K562 (cell line): ENCODE results near the gene KIF3B. TPM values are rescaled to one million over a fixed set of nuclear protein-coding genes. Genes with fewer than 3 reads are reported as not detected.
"Not testable (repeated sequence)": the region's sequence is repeated elsewhere in the genome, so short reads cannot be mapped to it uniquely, and the experiment has no call there.

Experiments used
- ATAC-seq: fragments of 200-7000 bp; cut with Tn5 transposase; 3 replicates; pipeline ENCODE4 v1.9.1; 2020; ENCODE audit warnings: moderate library complexity
- BruUV-seq: library from RNA; stranded (reverse); fragments of 400-500 nt; replicated peaks from 2 replicates; lab custom pipeline; 2021; lab: Mats Ljungman, UMichigan
- CTCF ChIA-PET: fragments of 300-600 bp; formaldehyde crosslinking; extraction: SDS; loops from one replicate; lab custom pipeline; 2021; ENCODE audit warnings: low intra/inter-chr PET ratio; lab: Yijun Ruan, JAX
- POLR2A ChIA-PET: fragments of 300-600, 350-650 bp; sonication (Branson Sonifier 250); formaldehyde crosslinking; extraction: SDS; loops from one replicate; lab custom pipeline; 2021; ENCODE audit warnings: antibody characterized with exemption, inconsistent platforms; lab: Yijun Ruan, JAX
- DNase-seq, 4 experiments: peaks; one replicate each; pipeline versions ENCODE4 v3.0.0 to v3.0.0-alpha.2; 2011 to 2018; ENCODE audit warnings: low spot score in 3 of 4, mixed read lengths in 3 of 4; ENCODE audit errors: extremely low read depth in 1 of 4
- FAIRE-seq: peaks from 2 replicates; lab custom pipeline; 2011; peaks lifted over from hg19 to GRCh38; lab: Jason Lieb, UNC
- H2AFZ ChIP-seq: 2 replicates; pipeline ENCODE4 v1.6.0; 2011; ENCODE audit warnings: low read depth, low read length, control low read depth, inconsistent platforms
- H3K27ac ChIP-seq: fragments of 200-600 bp; 3 replicates; pipeline ENCODE4 v1.8.0; 2011; ENCODE audit warnings: low read depth, mild to moderate bottlenecking, control low read depth, inconsistent platforms, low read length, moderate library complexity, mixed read lengths; ENCODE audit errors: extremely low read depth
- H3K27me3 ChIP-seq, 2 experiments: fragments of 300-600 bp in 1 of 2; 2 replicates in 1 of 2; 3 replicates in 1 of 2; pipeline versions ENCODE4 v1.6.0 to v1.8.0; 2011; ENCODE audit warnings: inconsistent platforms in 2 of 2, low read length in 2 of 2, mild to moderate bottlenecking in 1 of 2, mixed read lengths in 1 of 2, moderate library complexity in 1 of 2; ENCODE audit not compliant: control insufficient read depth in 2 of 2, insufficient read depth in 2 of 2
- H3K36me3 ChIP-seq: fragments of 300-600 bp; 3 replicates; pipeline ENCODE4 v1.8.0; 2011; ENCODE audit warnings: mild to moderate bottlenecking, low read length, inconsistent platforms; ENCODE audit not compliant: control insufficient read depth, insufficient read depth
- H3K4me1 ChIP-seq, 2 experiments: fragments of 200-600 bp in 1 of 2; replicated peaks in 1 of 2; 2 replicates in 1 of 2; 3 replicates in 1 of 2; pipeline versions ENCODE4 v1.5.1 to v1.8.0; 2011; ENCODE audit warnings: inconsistent platforms in 2 of 2, low read length in 2 of 2, mild to moderate bottlenecking in 1 of 2, mixed read lengths in 1 of 2, moderate library complexity in 1 of 2; ENCODE audit not compliant: control insufficient read depth in 2 of 2, insufficient read depth in 2 of 2
- H3K4me2 ChIP-seq: 2 replicates; pipeline ENCODE4 v1.6.1; 2011; ENCODE audit warnings: low read length, control low read depth, inconsistent platforms, mixed read lengths; ENCODE audit not compliant: insufficient read depth
- H3K4me3 ChIP-seq: fragments of 200-600 bp; sonication (generic), shearing (Covaris generic); 2 replicates; pipeline ENCODE4 v1.5.1; 2016; ENCODE audit warnings: control low read depth, inconsistent platforms
- H3K79me2 ChIP-seq: fragments of 200-600 bp; 3 replicates; pipeline ENCODE4 v1.8.0; 2011; ENCODE audit warnings: low read length, inconsistent platforms; ENCODE audit not compliant: control insufficient read depth, insufficient read depth
- H3K9ac ChIP-seq, 2 experiments: 2 replicates each; pipeline versions ENCODE4 v1.6.0 to v1.6.1; 2011; ENCODE audit warnings: low read depth in 2 of 2, low read length in 2 of 2, control low read depth in 1 of 2, inconsistent platforms in 1 of 2, mild to moderate bottlenecking in 1 of 2, mixed read lengths in 1 of 2; ENCODE audit not compliant: insufficient read depth in 1 of 2
- H3K9me1 ChIP-seq: one replicate; pipeline ENCODE4 v1.6.0; 2011; ENCODE audit warnings: inconsistent platforms, mild to moderate bottlenecking, low read length, moderate library complexity; ENCODE audit not compliant: control insufficient read depth, insufficient read depth
- H3K9me3 ChIP-seq: replicated peaks from 2 replicates; pipeline ENCODE4 v1.5.1; 2011; ENCODE audit warnings: low read depth, low read length, inconsistent platforms; ENCODE audit not compliant: control insufficient read depth, insufficient read depth
- H4K20me1 ChIP-seq: replicated peaks from 2 replicates; pipeline ENCODE4 v1.6.1; 2011; ENCODE audit warnings: low read length, inconsistent platforms, mixed read lengths; ENCODE audit not compliant: control insufficient read depth, insufficient read depth
- DMBX1 ChIP-seq: fragments of 250-450 bp; sonication (Bioruptor Pico); IDR thresholded peaks from 2 replicates; pipeline ENCODE4 v1.8.0; 2022; ENCODE audit warnings: inconsistent platforms, mild to moderate bottlenecking, moderate library complexity, borderline replicate concordance
- E2F4 ChIP-seq: sonication (generic); formaldehyde crosslinking; IDR thresholded peaks from 2 replicates; pipeline ENCODE4 v1.8.0; 2022; ENCODE audit warnings: mild to moderate bottlenecking, low read depth, missing genetic modification reagents
- EGR1 ChIP-seq: fragments of 450-650 bp; conservative IDR thresholded peaks from 2 replicates; pipeline ENCODE4 v1.6.1; 2017; ENCODE audit warnings: mild to moderate bottlenecking
- ETS2 ChIP-seq: IDR thresholded peaks from 2 replicates; pipeline ENCODE4 v1.6.1; 2016; ENCODE audit warnings: borderline replicate concordance, missing genetic modification characterization, mild to moderate bottlenecking, moderate library complexity, missing compliant biosample characterization; ENCODE audit not compliant: poor library complexity, severe bottlenecking
- FOXJ3 ChIP-seq: sonication (generic); formaldehyde crosslinking; IDR thresholded peaks from 2 replicates; pipeline ENCODE4 v1.4.0; 2020; ENCODE audit warnings: mild to moderate bottlenecking, missing genetic modification reagents
- MECOM ChIP-seq: fragments of 250-450 bp; sonication (Bioruptor Pico); IDR thresholded peaks from 2 replicates; pipeline ENCODE4 v1.8.0; 2022; ENCODE audit warnings: inconsistent platforms
- MEF2D ChIP-seq: conservative IDR thresholded peaks from 2 replicates; pipeline ENCODE4 v1.6.1; 2016; ENCODE audit warnings: low read depth, missing genetic modification characterization, missing compliant biosample characterization
- MTA3 ChIP-seq: fragments of 450-650 bp; formaldehyde crosslinking; IDR thresholded peaks from 2 replicates; pipeline ENCODE4 v1.6.1; 2017; ENCODE audit warnings: mild to moderate bottlenecking, borderline replicate concordance
- RNF2 ChIP-seq: sonication (generic); IDR thresholded peaks from 2 replicates; pipeline ENCODE4 v1.6.1; 2016
- SRF ChIP-seq, 2 experiments: fragments of 250-450, 450-650 bp in 1 of 2; sonication (Bioruptor Pico) in 1 of 2; sonication (generic) in 1 of 2; formaldehyde crosslinking; IDR thresholded peaks; 2 replicates each; pipeline versions ENCODE4 v1.5.0 to v1.5.1; 2020 to 2022; ENCODE audit warnings: mild to moderate bottlenecking in 1 of 2, missing genetic modification reagents in 1 of 2
- SRSF3 ChIP-seq: fragments of 200-400 bp; formaldehyde crosslinking; IDR thresholded peaks from 2 replicates; pipeline ENCODE4 v1.6.1; 2016; ENCODE audit warnings: mild to moderate bottlenecking, low read length, moderate library complexity; ENCODE audit not compliant: insufficient read depth
- ZNF347 ChIP-seq: fragments of 450-650 bp; formaldehyde crosslinking; IDR thresholded peaks from 2 replicates; pipeline ENCODE4 v1.4.0; 2020; ENCODE audit warnings: low read depth, mild to moderate bottlenecking, moderate library complexity
- WGBS: fragments of 100-300 bp; shearing (Covaris generic); methylation state at CpG from one replicate; pipeline ENCODE4 v1.1.6; 2016; ENCODE audit warnings: low coverage, mixed read lengths; ENCODE audit not compliant: insufficient coverage; ENCODE audit errors: missing lambda C conversion rate; 5-methylcytosine and 5-hydroxymethylcytosine counted together
- in situ Hi-C: fragments of 300-500 bp; cut with MboI; formaldehyde crosslinking; loops from 4 replicates; pipeline ENCODE4 v1.15.0; 2018; ENCODE audit warnings: inconsistent platforms, mixed read lengths
- intact Hi-C: fragments of 100-400 bp; cut with micrococcal nuclease; formaldehyde crosslinking; loops from 2 replicates; pipeline ENCODE4 v1.14.2; 2022
- polyA plus RNA-seq, 8 experiments: library from polyadenylated mRNA; depleted of rRNA in 4 of 8; stranded (reverse) in 5 of 8; unstranded in 3 of 8; fragments of >200 nt; fragmentation: Nextera tagmentation in 2 of 8; fragmentation: Illumina TruSeq in 1 of 8; extraction: Ambion mirVana in 2 of 8; extraction: Trizol in 1 of 8; gene quantifications; 2 replicates each; pipeline versions ENCODE4 v1.2.1 to v1.2.3, GENCODE V29; 2011 to 2014; ENCODE audit warnings: inconsistent platforms in 1 of 8, missing spikeins in 1 of 8
- total RNA-seq, 7 experiments: library from RNA; depleted of rRNA in 6 of 7; stranded (reverse); fragments of >200 nt in 6 of 7; fragmentation: Illumina TruSeq in 2 of 7; extraction: Trizol in 2 of 7; gene quantifications; 2 replicates each; pipeline versions ENCODE4 v1.2.1 to v1.2.3, GENCODE V29; 2011 to 2021; ENCODE audit warnings: low replicate concordance in 1 of 7

The KIF3B gene
- total and polyA plus RNA-seq, 9 of the 15 experiments (the other 6 are each of a cell fraction or from before 2014, with no cell fraction given) = 2.9 to 12.3 (median 8.6) TPM

GRCh38 chr20:32246208-32246607, 31.2 kb upstream of the KIF3B start:
- in situ Hi-C loops, intact Hi-C loops, H3K36me3 ChIP-seq, H2AFZ ChIP-seq, H3K4me1 ChIP-seq, H3K4me3 ChIP-seq, ATAC-seq, H3K9me3 ChIP-seq, H3K9me1 ChIP-seq, H3K27me3 ChIP-seq, CTCF ChIA-PET, DNase-seq, FAIRE-seq, H3K4me2 ChIP-seq, H3K27ac ChIP-seq, BruUV-seq, H3K9ac ChIP-seq, H3K79me2 ChIP-seq, H4K20me1 ChIP-seq: not testable (repeated sequence)
- POLR2A ChIA-PET = interaction anchor here (0.7 kb wide), 1 partner anchor 61 kb away, joined by 3 read pairs; no protein-coding TSS in a partner anchor
- 45% methylated on average over 5 of the region's 5 CpGs for WGBS

GRCh38 chr20:32248043-32248442, 29.4 kb upstream of the KIF3B start:
- H3K4me1 ChIP-seq = no peaks in the 10 kb centered on the region; a peak in 1 of 5 replicates
- H4K20me1 ChIP-seq = no peaks in the 10 kb centered on the region
- H3K9me3 ChIP-seq = no peaks in the 10 kb centered on the region
- no peak overlapping the region; the same call in 1 of the 2 replicates for H2AFZ ChIP-seq
- no peak overlapping the region for H3K4me2 ChIP-seq
- H3K79me2 ChIP-seq = no peaks in the 10 kb centered on the region
- peaks cover 7 to 12% of the 10 kb centered on the region in 2 experiments; a peak in 2 of 5 replicates for H3K27me3 ChIP-seq
- intact Hi-C loops = no loop called here
- 39% methylated on average over 5 of the region's 5 CpGs for WGBS
- no peaks in the 10 kb centered on the region for H3K9me1 ChIP-seq
- DNase-seq (no peak), FAIRE-seq (no peak)
- TF ChIP-seq EGR1 (no peak), SRSF3 (no peak), DMBX1 (CRISPR knock-in tag) (no peak), FOXJ3 (CRISPR knock-in tag) (no peak), MEF2D (tag) (no peak), ZNF347 (CRISPR knock-in tag) (no peak), MTA3 (no peak), ETS2 (tag) (no peak), RNF2 (no peak), E2F4 (CRISPR knock-in tag) (no peak), MECOM (CRISPR knock-in tag) (no peak), SRF (CRISPR knock-in tag; IDR thresholded peaks at IDR 0.05) (no peak)
- TF ChIP-seq, all 486 proteins: peak for 0
- ChIA-PET POLR2A (no interaction called here), CTCF (interaction anchor here (0.6 kb wide), 1 partner anchor 274 kb away, joined by 3 read pairs; no protein-coding TSS in a partner anchor)
- Histone ChIP-seq H3K27ac (no peak overlapping the region), H3K9ac (peak overlapping the region in 1 of 2 experiments; percentile 56; a peak in 1 of 4 replicates), H3K36me3 (no peaks in the 10 kb centered on the region), H3K4me3 (no peak overlapping the region)
- in situ Hi-C loops = no loop called here
- no TSS peak for BruUV-seq
- ATAC-seq = no peak
